Psoas muscle (tissue), 8 donors: ENCODE data around the gene CHST4. TPM values are rescaled to one million over a fixed set of nuclear protein-coding genes. Genes with fewer than 3 reads are reported as not detected.
"Not testable (repeated sequence)": the region's sequence is repeated elsewhere in the genome, so short reads cannot be mapped to it uniquely, and the experiment has no call there.

Experiments used
- ATAC-seq, 4 donors: fragments of 200-7000 bp; cut with Tn5 transposase; one replicate each; pipeline ENCODE4 v1.9.1; 2020; ENCODE audit warnings: moderate library complexity in 3 of 4, mild to moderate bottlenecking in 2 of 4
- DNase-seq, 2 donors: peaks; one replicate each; pipeline ENCODE4 v3.0.0-alpha.2; 2020
- H3K27ac ChIP-seq: fragments of 200-600 bp; one replicate; pipeline ENCODE4 v1.8.0; 2022
- H3K27me3 ChIP-seq, 3 donors: fragments of 200-600 bp in 1 of 3; one replicate each; pipeline versions ENCODE4 v1.6.1 to v1.8.0; 2013 to 2022; ENCODE audit warnings: low read length in 2 of 3, mild to moderate bottlenecking in 2 of 3, moderate library complexity in 1 of 3; ENCODE audit not compliant: insufficient read depth in 3 of 3
- H3K36me3 ChIP-seq, 2 donors: fragments of 200-600 bp in 1 of 2; one replicate each; pipeline versions ENCODE4 v1.6.1 to v1.8.0; 2013 to 2022; ENCODE audit warnings: low read depth in 1 of 2, mild to moderate bottlenecking in 1 of 2, moderate library complexity in 1 of 2; ENCODE audit not compliant: insufficient read depth in 1 of 2
- H3K4me1 ChIP-seq: fragments of 200-600 bp; one replicate; pipeline ENCODE4 v1.8.0; 2022
- H3K4me3 ChIP-seq: fragments of 200-600 bp; one replicate; pipeline ENCODE4 v1.8.0; 2022; ENCODE audit warnings: mild to moderate bottlenecking
- H3K9me3 ChIP-seq: fragments of 200-600 bp; one replicate; pipeline ENCODE4 v1.8.0; 2022
- WGBS, 3 donors: extraction: QIAGEN DNeasy Blood & Tissue Kit; methylation state at CpG; one replicate each; pipeline versions ENCODE4 v1.1.6 to v1.1.7; 2013; 5-methylcytosine and 5-hydroxymethylcytosine counted together
- intact Hi-C, 2 donors: fragments of 100-400 bp; cut with DNase I; formaldehyde crosslinking; loops; one replicate each; pipeline versions ENCODE4 v1.11.0 to v1.14.2; 2022
- polyA plus RNA-seq, 3 donors: library from polyadenylated mRNA; stranded (reverse); fragments of 200-250 nt; gene quantifications; one replicate each; pipeline ENCODE4 v1.2.3, GENCODE V29; 2013
- total RNA-seq, 4 donors: library from RNA; stranded (reverse); fragmentation: NEBNext Ultra II Directional in 2 of 4; extraction: Animal tissue kit (Norgen Biotek cat#: 25700) in 2 of 4; gene quantifications; one replicate each; pipeline versions ENCODE4 v1.2.1 to v1.2.4, GENCODE V29; 2021 to 2023
- TF ChIP-seq, protein P1 (sequence below): fragments of 200-600 bp; IDR thresholded peaks from one replicate; pipeline ENCODE4 v1.8.0; 2022; ENCODE audit warnings: antibody characterized with exemption
- donor health status: healthy with polysubstance abuse.
- donor health status: DM: no; HTN: no; CAD: no; lungs with moderate emphysema.
- donor health status: Bipolar disorder and iron deficiency.
- donor health status: healthy.
- donor health status: DM: yes; HTN: yes; CAD: no.
- donor health status: DM: no; HTN: no; CAD: no.
- donor health status: DM: no; HTN: no; CAD: no.
- donor health status: DM: yes; HTN: yes; CAD: no.

CHST4 gene
- total and polyA plus RNA-seq, 7 donors, result not detected

GRCh38 chr16:71573387-71574094, 47.3 kb downstream of the CHST4 start:
- no peaks in the 10 kb centered on the region for H3K36me3 ChIP-seq
- intact Hi-C loops, result no loop called here
- peaks cover 0 to 2% (median 2%) of the 10 kb centered on the region in 3 donors for H3K27me3 ChIP-seq
- TF ChIP-seq, protein P1, sequence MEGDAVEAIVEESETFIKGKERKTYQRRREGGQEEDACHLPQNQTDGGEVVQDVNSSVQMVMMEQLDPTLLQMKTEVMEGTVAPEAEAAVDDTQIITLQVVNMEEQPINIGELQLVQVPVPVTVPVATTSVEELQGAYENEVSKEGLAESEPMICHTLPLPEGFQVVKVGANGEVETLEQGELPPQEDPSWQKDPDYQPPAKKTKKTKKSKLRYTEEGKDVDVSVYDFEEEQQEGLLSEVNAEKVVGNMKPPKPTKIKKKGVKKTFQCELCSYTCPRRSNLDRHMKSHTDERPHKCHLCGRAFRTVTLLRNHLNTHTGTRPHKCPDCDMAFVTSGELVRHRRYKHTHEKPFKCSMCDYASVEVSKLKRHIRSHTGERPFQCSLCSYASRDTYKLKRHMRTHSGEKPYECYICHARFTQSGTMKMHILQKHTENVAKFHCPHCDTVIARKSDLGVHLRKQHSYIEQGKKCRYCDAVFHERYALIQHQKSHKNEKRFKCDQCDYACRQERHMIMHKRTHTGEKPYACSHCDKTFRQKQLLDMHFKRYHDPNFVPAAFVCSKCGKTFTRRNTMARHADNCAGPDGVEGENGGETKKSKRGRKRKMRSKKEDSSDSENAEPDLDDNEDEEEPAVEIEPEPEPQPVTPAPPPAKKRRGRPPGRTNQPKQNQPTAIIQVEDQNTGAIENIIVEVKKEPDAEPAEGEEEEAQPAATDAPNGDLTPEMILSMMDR, result no peak
- ATAC-seq, result no peak
- no peak overlapping the region for H3K27ac ChIP-seq
- no peaks in the 10 kb centered on the region for H3K4me1 ChIP-seq
- H3K9me3 ChIP-seq, result no peaks in the 10 kb centered on the region
- 69 to 73% (median 71%) methylated on average over 5 of the region's 5 CpGs for WGBS, 3 donors
- H3K4me3 ChIP-seq, result no peak overlapping the region
- DNase-seq, result no peak

DNA sequence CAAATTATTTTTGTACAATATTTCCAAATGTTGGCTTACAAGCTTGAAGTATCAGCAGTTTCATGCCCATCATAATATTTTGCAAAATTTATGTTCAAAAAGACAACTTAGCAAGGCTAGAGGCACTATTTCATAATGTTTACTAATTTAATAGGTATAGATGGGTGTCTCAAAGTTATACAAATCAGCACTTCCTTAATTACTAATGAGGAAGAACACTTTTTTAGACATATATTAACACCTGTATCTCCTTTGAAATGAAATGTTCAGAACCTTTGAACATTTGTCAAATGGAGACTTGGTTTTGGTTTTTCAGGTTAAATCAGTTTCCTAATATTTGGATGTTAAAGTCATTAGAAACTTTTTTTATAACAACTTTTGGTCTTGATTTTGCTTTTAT, 48.5 kb downstream of the CHST4 start:
- Histone ChIP-seq H3K36me3 (no peaks in the 10 kb centered on the region), H3K4me3 (no peak overlapping the region), H3K9me3 (no peaks in the 10 kb centered on the region), H3K27me3 (peaks cover 0 to 2% (median 2%) of the 10 kb centered on the region in 3 donors), H3K27ac (no peak overlapping the region), H3K4me1 (no peaks in the 10 kb centered on the region)
- ATAC-seq, result no peak
- DNase-seq, result no peak
- intact Hi-C loops, result no loop called here
- TF ChIP-seq, protein P1, result no peak

GRCh38 chr16:71576971-71577370, 50.7 kb downstream of the CHST4 start, which contains the start of gene TAT:
Gene TAT, minus strand, starts transcription at chr16:71577092. Its CDS starts 677 bp downstream, at chr16:71576415.
- Histone ChIP-seq H3K4me1 (no peaks in the 10 kb centered on the region), H3K9me3 (no peaks in the 10 kb centered on the region), H3K27ac (no peak within 1 kb of the TSS), H3K36me3 (no peaks in the 10 kb centered on the region), H3K27me3 (peaks cover 0 to 2% (median 2%) of the 10 kb centered on the region in 3 donors), H3K4me3 (no peak within 1 kb of the TSS)
- ATAC-seq, result no peak
- 17 to 28% (median 19%) methylated on average over 3 of the region's 3 CpGs for WGBS, 3 donors
- TF ChIP-seq, protein P1, result no peak
- no peak for DNase-seq
- intact Hi-C loops, result no loop called here

DNA sequence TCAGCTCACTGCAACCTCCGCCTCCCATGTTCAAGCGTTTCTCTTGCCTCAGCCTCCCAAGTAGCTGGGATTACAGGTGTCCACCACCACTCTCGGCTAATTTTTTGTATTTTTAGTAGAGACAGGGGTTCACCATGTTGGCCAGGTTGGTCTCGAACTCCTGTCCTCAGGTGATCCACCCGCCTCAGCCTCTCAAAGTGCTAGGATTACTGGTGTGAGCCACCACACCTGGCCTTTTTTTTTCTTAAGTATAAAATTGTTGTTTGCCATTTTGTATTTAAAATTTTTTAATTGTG, 56.3 kb downstream of the CHST4 start:
- H3K4me1 ChIP-seq, H3K36me3 ChIP-seq, ATAC-seq, DNase-seq, H3K9me3 ChIP-seq, H3K27ac ChIP-seq, intact Hi-C loops, H3K27me3 ChIP-seq, H3K4me3 ChIP-seq: not testable (repeated sequence)
- WGBS, 3 donors, result 84 to 87% (median 86%) methylated on average over 5 of the region's 5 CpGs

DNA sequence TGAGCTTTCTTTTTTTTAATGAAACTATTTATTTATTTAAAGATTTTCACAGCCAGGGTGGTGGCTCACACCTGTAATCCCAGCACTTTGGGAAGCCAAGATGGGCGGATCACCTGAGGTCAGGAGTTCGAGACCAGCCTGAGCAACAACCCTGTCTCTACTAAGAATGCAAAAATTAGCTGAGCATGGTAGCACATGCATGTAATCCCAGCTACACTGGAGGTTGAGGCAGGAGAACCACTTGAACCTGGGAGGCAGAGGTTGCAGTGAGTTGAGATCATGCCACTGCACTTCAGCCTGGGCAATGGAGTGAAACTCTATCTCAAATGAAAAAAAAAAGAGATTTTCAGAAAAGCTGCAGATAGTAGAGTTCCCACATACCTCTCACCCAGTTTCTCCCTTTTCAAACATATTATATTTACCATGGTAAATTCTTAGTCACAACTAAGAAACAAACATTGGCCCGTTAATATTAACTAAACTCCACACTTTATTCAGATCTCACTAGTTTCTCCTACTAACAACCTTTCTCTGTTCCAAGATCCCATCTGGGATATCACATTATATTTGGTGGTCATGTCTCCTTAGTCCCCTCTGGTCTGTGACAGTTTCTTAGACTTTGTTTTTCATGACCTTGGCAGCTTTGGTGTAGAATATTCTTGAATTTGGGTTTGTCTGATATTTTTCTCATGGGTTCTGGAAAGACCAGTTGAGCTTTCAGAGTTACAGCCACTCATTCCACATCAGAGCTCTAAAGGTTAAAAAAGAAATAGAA, 58.5 kb downstream of the CHST4 start:
- no peaks in the 10 kb centered on the region for H3K4me1 ChIP-seq
- no peaks in the 10 kb centered on the region for H3K36me3 ChIP-seq
- H3K27ac ChIP-seq, result no peak overlapping the region
- H3K27me3 ChIP-seq, result peaks cover 0 to 3% (median 0%) of the 10 kb centered on the region in 3 donors
- ATAC-seq (no peak), DNase-seq (no peak)
- intact Hi-C loops, result no loop called here
- no peak overlapping the region for H3K4me3 ChIP-seq
- no peaks in the 10 kb centered on the region for H3K9me3 ChIP-seq
- TF ChIP-seq, protein P1, result no peak
- WGBS, 3 donors, result 78 to 86% (median 84%) methylated on average over 3 of the region's 3 CpGs
